Loucy (cell line): Measurements from ENCODE around the gene DTNBP1.

Experiments used
- CTCF ChIP-seq: fragments of 200-600 bp; sonication (generic); conservative IDR thresholded peaks from 2 replicates; pipeline ENCODE4 v1.5.1; 2014; ENCODE audit warnings: mild to moderate bottlenecking, antibody characterized with exemption, low read length
- EZH2phosphoT487 ChIP-seq: fragments of 200-600 bp; IDR thresholded peaks from 2 replicates; pipeline ENCODE4 v1.6.1; 2018; ENCODE audit warnings: antibody characterized with exemption, mild to moderate bottlenecking, moderate library complexity, borderline replicate concordance

GRCh38 chr6:15479761-15480160 is 183.1 kb downstream of the DTNBP1 start:
- TF ChIP-seq CTCF, result no peak
- no peak for TF ChIP-seq EZH2phosphoT487
